Gastrocnemius medialis (tissue), 4 donors: ENCODE results near the gene MKRN1.

Source experiments
- POLR2A ChIP-seq, 2 donors: fragments of 450-650 bp; IDR thresholded peaks; one replicate each; pipeline ENCODE4 v1.6.1; 2017; ENCODE audit warnings: antibody characterized with exemption in 2 of 2, mild to moderate bottlenecking in 2 of 2, moderate library complexity in 2 of 2
- TF ChIP-seq, protein P1 (sequence below), 5 experiments: fragments of 450-650 bp in 3 of 5; fragments of 200-600 bp in 2 of 5; sonication (generic) in 2 of 5; IDR thresholded peaks in 4 of 5; conservative IDR thresholded peaks in 1 of 5; 1 replicate in 4 of 5; 2 replicates in 1 of 5; pipeline ENCODE4 v1.5.1; 2016 to 2019; ENCODE audit warnings: antibody characterized with exemption in 5 of 5, mild to moderate bottlenecking in 3 of 5, moderate library complexity in 3 of 5

DNA sequence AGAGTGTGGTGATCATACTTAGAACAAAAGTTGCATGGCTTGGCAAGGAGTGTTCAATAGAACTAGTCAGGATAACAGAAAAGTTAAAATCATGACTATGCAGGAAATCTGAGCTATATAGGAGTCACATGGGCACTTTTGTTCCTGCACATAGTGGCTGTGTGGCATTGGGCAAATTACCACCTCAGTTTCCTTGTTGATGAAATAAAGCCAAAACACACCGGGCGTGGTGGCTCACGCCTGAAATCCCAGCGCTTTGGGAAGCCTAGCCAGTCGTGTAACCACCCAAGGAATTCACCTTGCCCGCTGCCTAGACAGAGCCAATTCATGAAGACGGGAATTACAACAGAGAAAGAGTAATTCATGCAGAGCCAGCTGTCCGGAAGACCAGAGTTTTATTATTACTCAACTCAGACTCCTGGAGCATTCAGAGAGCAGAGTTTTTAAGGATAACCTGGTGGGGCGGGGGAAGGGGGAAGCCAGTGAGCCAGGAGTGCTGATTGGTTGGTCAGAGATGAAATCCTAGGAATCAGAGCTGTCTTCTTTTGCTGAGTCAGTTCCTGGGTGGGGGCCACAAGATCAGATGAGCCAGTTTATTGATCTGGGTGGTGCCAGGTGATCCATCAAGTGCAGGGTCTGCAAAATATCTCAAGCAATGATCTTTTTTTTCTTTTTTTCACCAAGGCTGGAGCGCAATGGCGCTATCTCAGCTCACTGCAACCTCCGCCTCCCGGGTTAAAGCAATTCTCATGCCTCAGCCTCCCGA is 6.4 kb upstream of the MKRN1 start:
- TF ChIP-seq, protein P1, sequence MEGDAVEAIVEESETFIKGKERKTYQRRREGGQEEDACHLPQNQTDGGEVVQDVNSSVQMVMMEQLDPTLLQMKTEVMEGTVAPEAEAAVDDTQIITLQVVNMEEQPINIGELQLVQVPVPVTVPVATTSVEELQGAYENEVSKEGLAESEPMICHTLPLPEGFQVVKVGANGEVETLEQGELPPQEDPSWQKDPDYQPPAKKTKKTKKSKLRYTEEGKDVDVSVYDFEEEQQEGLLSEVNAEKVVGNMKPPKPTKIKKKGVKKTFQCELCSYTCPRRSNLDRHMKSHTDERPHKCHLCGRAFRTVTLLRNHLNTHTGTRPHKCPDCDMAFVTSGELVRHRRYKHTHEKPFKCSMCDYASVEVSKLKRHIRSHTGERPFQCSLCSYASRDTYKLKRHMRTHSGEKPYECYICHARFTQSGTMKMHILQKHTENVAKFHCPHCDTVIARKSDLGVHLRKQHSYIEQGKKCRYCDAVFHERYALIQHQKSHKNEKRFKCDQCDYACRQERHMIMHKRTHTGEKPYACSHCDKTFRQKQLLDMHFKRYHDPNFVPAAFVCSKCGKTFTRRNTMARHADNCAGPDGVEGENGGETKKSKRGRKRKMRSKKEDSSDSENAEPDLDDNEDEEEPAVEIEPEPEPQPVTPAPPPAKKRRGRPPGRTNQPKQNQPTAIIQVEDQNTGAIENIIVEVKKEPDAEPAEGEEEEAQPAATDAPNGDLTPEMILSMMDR (IDR thresholded peaks at IDR 0.05 in 4 of 5, conservative IDR thresholded peaks at IDR 0.05 in 1 of 5) = no peak
- no peak for TF ChIP-seq POLR2A (IDR thresholded peaks at IDR 0.05)
